ENCODE results near the gene CNOT2.
"Not testable (repeated sequence)": the region's sequence is repeated elsewhere in the genome, so short reads cannot be mapped to it uniquely, and the experiment has no call there.

The CNOT2 gene

GRCh38 chr12:70304684-70305555, 61.7 kb downstream of the CNOT2 start:
- not testable (repeated sequence) for DNase-seq

- DNase-seq: no peak
Observed at GRCh38 chr12:70305794-70306193, 62.6 kb downstream of the CNOT2 start.

- DNase-seq: no peak
Observed at GRCh38 chr12:70306676-70307075, 63.4 kb downstream of the CNOT2 start.

GRCh38 chr12:70307868-70308267, 64.6 kb downstream of the CNOT2 start:
- DNase-seq: no peak

- no peak for DNase-seq
Observed at GRCh38 chr12:70309348-70309747, 66.1 kb downstream of the CNOT2 start.

GRCh38 chr12:70314145-70314544, 70.9 kb downstream of the CNOT2 start:
- DNase-seq: no peak

- no peak for DNase-seq
Observed at GRCh38 chr12:70317781-70318180, 74.5 kb downstream of the CNOT2 start.

GRCh38 chr12:70319605-70320004, 76.4 kb downstream of the CNOT2 start:
- no peak for DNase-seq

GRCh38 chr12:70321191-70321590, 78.0 kb downstream of the CNOT2 start:
- no peak for DNase-seq

- DNase-seq: no peak
Observed at GRCh38 chr12:70327541-70327940, 84.3 kb downstream of the CNOT2 start.

- DNase-seq: no peak
Observed at GRCh38 chr12:70329728-70330127, 86.5 kb downstream of the CNOT2 start.

- DNase-seq: no peak
Observed at GRCh38 chr12:70330158-70330557, 86.9 kb downstream of the CNOT2 start.

- no peak for DNase-seq
Observed at GRCh38 chr12:70332236-70332635, 89.0 kb downstream of the CNOT2 start.

GRCh38 chr12:70334742-70335141, 91.5 kb downstream of the CNOT2 start:
- DNase-seq: no peak

GRCh38 chr12:70338531-70338930, 95.3 kb downstream of the CNOT2 start:
- DNase-seq: no peak

GRCh38 chr12:70351076-70351475, 107.8 kb downstream of the CNOT2 start:
- no peak for DNase-seq

GRCh38 chr12:70353780-70354660, 110.8 kb downstream of the CNOT2 start:
- DNase-seq: no peak

- no peak for DNase-seq
Observed at GRCh38 chr12:70354787-70355186, 111.6 kb downstream of the CNOT2 start.

- DNase-seq: no peak
Observed at GRCh38 chr12:70355972-70356371, 112.7 kb downstream of the CNOT2 start.

GRCh38 chr12:70359458-70360197, 116.4 kb downstream of the CNOT2 start:
- DNase-seq: no peak

- DNase-seq: no peak
Observed at GRCh38 chr12:70360218-70360617, 117.0 kb downstream of the CNOT2 start.

Measured in amygdala (tissue), 56 donors.